ENCODE data around the gene ZNF280C.

ZNF280C gene

DNA sequence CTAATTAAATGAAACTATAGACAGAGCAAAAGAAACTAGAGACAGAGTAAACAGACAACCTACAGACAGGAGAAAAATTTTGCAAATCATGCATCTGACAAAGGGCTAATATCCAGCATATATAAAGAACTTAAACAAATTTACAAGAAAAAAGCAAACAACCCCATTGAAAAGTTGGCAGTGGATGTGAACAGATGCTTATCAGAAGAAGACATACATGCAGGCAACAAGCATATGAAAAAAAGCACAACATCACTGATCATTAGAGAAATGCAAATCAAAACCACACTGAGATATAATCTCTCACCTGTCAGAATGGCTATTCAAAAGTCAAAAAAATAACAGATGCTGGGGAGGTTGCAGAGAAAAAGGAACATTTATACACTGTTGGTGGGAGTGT lies 14.8 kb downstream of the ZNF280C start:
- Histone ChIP-seq H3K27me3 (ENCODE audit: insufficient read depth, low read length, poor library complexity) (no peaks in the 10 kb centered on the region), H3K27ac (ENCODE audit: low read length) (no peak overlapping the region), H2AFZ (ENCODE audit: low read depth, low read length) (no peak overlapping the region)

DNA sequence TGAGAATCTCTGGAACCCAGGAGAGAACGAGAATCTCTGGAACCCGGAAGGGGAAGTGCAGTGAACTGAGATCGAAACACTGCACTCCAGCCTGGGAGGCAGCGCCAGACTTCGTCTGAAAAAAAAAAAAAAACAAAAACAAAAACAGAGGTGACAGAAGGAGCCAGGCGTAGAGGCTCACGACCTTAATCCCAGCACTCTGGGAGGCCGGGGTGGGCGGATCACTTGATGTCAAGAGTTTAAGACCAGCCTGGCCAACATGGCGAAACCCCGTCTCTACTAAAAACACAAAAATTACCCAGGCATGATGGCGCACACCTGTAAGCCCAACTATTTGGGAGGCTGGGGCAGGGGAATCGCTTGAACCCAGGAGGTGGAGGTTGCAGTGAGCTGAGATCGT lies 17.0 kb downstream of the ZNF280C start:
- H3K9ac ChIP-seq (ENCODE audit: low read depth, low read length) = no peak overlapping the region
- H3K4me3 ChIP-seq (ENCODE audit: low read depth in 1 of 2, low read length in 2 of 2) = no peak overlapping the region
- H4K20me1 ChIP-seq (ENCODE audit: insufficient read depth, low read length) = peaks cover 12% of the 10 kb centered on the region; the same call in 1 of the 2 replicates
- peaks cover 6% of the 10 kb centered on the region for H3K36me3 ChIP-seq (ENCODE audit: insufficient read depth, low read length)
- H3K79me2 ChIP-seq (ENCODE audit: insufficient read depth, low read length) = peaks cover 9% of the 10 kb centered on the region; the same call in 1 of the 2 replicates
- H3K9me3 ChIP-seq (ENCODE audit: insufficient read depth, low read length, severe bottlenecking) = no peaks in the 10 kb centered on the region
- DNase-seq (no peak), ATAC-seq (ENCODE audit: insufficient read depth, low read depth) (no peak)
- no peaks in the 10 kb centered on the region for H3K27me3 ChIP-seq (ENCODE audit: insufficient read depth, low read length, poor library complexity)
- no peaks in the 10 kb centered on the region for H3K4me1 ChIP-seq (ENCODE audit: insufficient read depth, low read length)
- TF ChIP-seq EZH2 (IDR thresholded peaks at IDR 0.05; ENCODE audit: borderline replicate concordance, low read depth, low read length, severe bottlenecking) = no peak
- TF ChIP-seq, protein P1, sequence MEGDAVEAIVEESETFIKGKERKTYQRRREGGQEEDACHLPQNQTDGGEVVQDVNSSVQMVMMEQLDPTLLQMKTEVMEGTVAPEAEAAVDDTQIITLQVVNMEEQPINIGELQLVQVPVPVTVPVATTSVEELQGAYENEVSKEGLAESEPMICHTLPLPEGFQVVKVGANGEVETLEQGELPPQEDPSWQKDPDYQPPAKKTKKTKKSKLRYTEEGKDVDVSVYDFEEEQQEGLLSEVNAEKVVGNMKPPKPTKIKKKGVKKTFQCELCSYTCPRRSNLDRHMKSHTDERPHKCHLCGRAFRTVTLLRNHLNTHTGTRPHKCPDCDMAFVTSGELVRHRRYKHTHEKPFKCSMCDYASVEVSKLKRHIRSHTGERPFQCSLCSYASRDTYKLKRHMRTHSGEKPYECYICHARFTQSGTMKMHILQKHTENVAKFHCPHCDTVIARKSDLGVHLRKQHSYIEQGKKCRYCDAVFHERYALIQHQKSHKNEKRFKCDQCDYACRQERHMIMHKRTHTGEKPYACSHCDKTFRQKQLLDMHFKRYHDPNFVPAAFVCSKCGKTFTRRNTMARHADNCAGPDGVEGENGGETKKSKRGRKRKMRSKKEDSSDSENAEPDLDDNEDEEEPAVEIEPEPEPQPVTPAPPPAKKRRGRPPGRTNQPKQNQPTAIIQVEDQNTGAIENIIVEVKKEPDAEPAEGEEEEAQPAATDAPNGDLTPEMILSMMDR (IDR thresholded peaks at IDR 0.05; ENCODE audit: borderline replicate concordance, extremely low read depth, low read length, poor library complexity, severe bottlenecking) = no peak
- H3K4me2 ChIP-seq (ENCODE audit: insufficient read depth, low read length) = no peak overlapping the region
- no peak overlapping the region for H3K27ac ChIP-seq (ENCODE audit: low read length)
- no peak overlapping the region for H2AFZ ChIP-seq (ENCODE audit: low read depth, low read length)

More for the DNA sequence above, 14.8 kb downstream of the ZNF280C start:
- Histone ChIP-seq H3K9me3 (ENCODE audit: insufficient read depth, low read length, severe bottlenecking) (no peaks in the 10 kb centered on the region), H3K36me3 (ENCODE audit: insufficient read depth, low read length) (peaks cover 1% of the 10 kb centered on the region), H4K20me1 (ENCODE audit: insufficient read depth, low read length) (peaks cover 5% of the 10 kb centered on the region; the same call in 1 of the 2 replicates), H3K4me2 (ENCODE audit: insufficient read depth, low read length) (no peak overlapping the region), H3K4me1 (ENCODE audit: insufficient read depth, low read length) (no peaks in the 10 kb centered on the region), H3K79me2 (ENCODE audit: insufficient read depth, low read length) (peaks cover 9% of the 10 kb centered on the region; the same call in 1 of the 2 replicates), H3K4me3 (ENCODE audit: low read depth in 1 of 2, low read length in 2 of 2) (no peak overlapping the region), H3K9ac (ENCODE audit: low read depth, low read length) (no peak overlapping the region)
- DNase-seq = no peak
- ATAC-seq (ENCODE audit: insufficient read depth, low read depth) = no peak
- TF ChIP-seq, protein P1 (IDR thresholded peaks at IDR 0.05; ENCODE audit: borderline replicate concordance, extremely low read depth, low read length, poor library complexity, severe bottlenecking) = no peak
- no peak for TF ChIP-seq EZH2 (IDR thresholded peaks at IDR 0.05; ENCODE audit: borderline replicate concordance, low read depth, low read length, severe bottlenecking)

GRCh38 chrX:130247996-130248395 lies 20.7 kb downstream of the ZNF280C start:
- Histone ChIP-seq H3K79me2 (ENCODE audit: insufficient read depth, low read length) (peaks cover 9% of the 10 kb centered on the region; the same call in 1 of the 2 replicates), H3K36me3 (ENCODE audit: insufficient read depth, low read length) (peaks cover 19% of the 10 kb centered on the region), H3K4me3 (ENCODE audit: low read depth in 1 of 2, low read length in 2 of 2) (no peak overlapping the region), H3K9ac (ENCODE audit: low read depth, low read length) (no peak overlapping the region), H3K4me2 (ENCODE audit: insufficient read depth, low read length) (no peak overlapping the region), H3K9me3 (ENCODE audit: insufficient read depth, low read length, severe bottlenecking) (no peaks in the 10 kb centered on the region), H2AFZ (ENCODE audit: low read depth, low read length) (no peak overlapping the region), H3K4me1 (ENCODE audit: insufficient read depth, low read length) (no peaks in the 10 kb centered on the region), H3K27me3 (ENCODE audit: insufficient read depth, low read length, poor library complexity) (no peaks in the 10 kb centered on the region), H3K27ac (ENCODE audit: low read length) (no peak overlapping the region), H4K20me1 (ENCODE audit: insufficient read depth, low read length) (peaks cover 12% of the 10 kb centered on the region; the same call in 1 of the 2 replicates)
- ATAC-seq (ENCODE audit: insufficient read depth, low read depth) (no peak), DNase-seq (no peak)
- TF ChIP-seq, protein P1 (IDR thresholded peaks at IDR 0.05; ENCODE audit: borderline replicate concordance, extremely low read depth, low read length, poor library complexity, severe bottlenecking) = no peak
- no peak for TF ChIP-seq EZH2 (IDR thresholded peaks at IDR 0.05; ENCODE audit: borderline replicate concordance, low read depth, low read length, severe bottlenecking)
